Measurements from ENCODE around the gene ARF3.

GRCh38 chr12:48985475-48985897, 28.2 kb upstream of the ARF3 start:
- TF ChIP-seq, protein P1, sequence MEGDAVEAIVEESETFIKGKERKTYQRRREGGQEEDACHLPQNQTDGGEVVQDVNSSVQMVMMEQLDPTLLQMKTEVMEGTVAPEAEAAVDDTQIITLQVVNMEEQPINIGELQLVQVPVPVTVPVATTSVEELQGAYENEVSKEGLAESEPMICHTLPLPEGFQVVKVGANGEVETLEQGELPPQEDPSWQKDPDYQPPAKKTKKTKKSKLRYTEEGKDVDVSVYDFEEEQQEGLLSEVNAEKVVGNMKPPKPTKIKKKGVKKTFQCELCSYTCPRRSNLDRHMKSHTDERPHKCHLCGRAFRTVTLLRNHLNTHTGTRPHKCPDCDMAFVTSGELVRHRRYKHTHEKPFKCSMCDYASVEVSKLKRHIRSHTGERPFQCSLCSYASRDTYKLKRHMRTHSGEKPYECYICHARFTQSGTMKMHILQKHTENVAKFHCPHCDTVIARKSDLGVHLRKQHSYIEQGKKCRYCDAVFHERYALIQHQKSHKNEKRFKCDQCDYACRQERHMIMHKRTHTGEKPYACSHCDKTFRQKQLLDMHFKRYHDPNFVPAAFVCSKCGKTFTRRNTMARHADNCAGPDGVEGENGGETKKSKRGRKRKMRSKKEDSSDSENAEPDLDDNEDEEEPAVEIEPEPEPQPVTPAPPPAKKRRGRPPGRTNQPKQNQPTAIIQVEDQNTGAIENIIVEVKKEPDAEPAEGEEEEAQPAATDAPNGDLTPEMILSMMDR (IDR thresholded peaks at IDR 0.05; ENCODE audit: low read depth, low read length) = no peak
- no peak for TF ChIP-seq EZH2phosphoT487 (IDR thresholded peaks at IDR 0.05; ENCODE audit: low read depth)

Measured in OCI-LY3 (cell line).